Fibroblast of lung (primary cell): ENCODE measurements around the gene ING4. TPM values are rescaled to one million over a fixed set of nuclear protein-coding genes. Genes with fewer than 3 reads are reported as not detected.

Experiments used
- DNase-seq, 2 donors: peaks; one replicate each; pipeline versions ENCODE4 v3.0.0 to v3.0.0-alpha.2; 2010; ENCODE audit warnings: low read depth in 2 of 2
- H2AFZ ChIP-seq: 2 replicates; pipeline ENCODE4 v1.5.1; 2012; ENCODE audit warnings: low read length, control low read depth, inconsistent platforms
- H3K27ac ChIP-seq: 2 replicates; pipeline ENCODE4 v1.5.1; 2011; ENCODE audit warnings: low read length, control low read depth; ENCODE audit not compliant: insufficient read depth
- H3K27me3 ChIP-seq: 2 replicates; pipeline ENCODE4 v1.5.1; 2011; ENCODE audit warnings: mild to moderate bottlenecking, low read length; ENCODE audit not compliant: control insufficient read depth, insufficient read depth
- H3K36me3 ChIP-seq: 2 replicates; pipeline ENCODE4 v1.5.1; 2011; ENCODE audit warnings: low read length; ENCODE audit not compliant: control insufficient read depth, insufficient read depth
- H3K4me1 ChIP-seq: 2 replicates; pipeline ENCODE4 v1.5.1; 2011; ENCODE audit warnings: low read length; ENCODE audit not compliant: control insufficient read depth, insufficient read depth; ENCODE audit errors: extremely low read depth
- H3K4me2 ChIP-seq: 2 replicates; pipeline ENCODE4 v1.5.1; 2011; ENCODE audit warnings: low read length, control low read depth; ENCODE audit not compliant: insufficient read depth; ENCODE audit errors: extremely low read depth
- H3K4me3 ChIP-seq, 4 experiments: fragments of 200-600 bp in 1 of 4; sonication (generic) in 1 of 4; replicated peaks in 1 of 4; 2 replicates each; pipeline ENCODE4 v1.5.1; 2011 to 2016; ENCODE audit warnings: low read length in 4 of 4, low read depth in 3 of 4, mild to moderate bottlenecking in 3 of 4, control low read depth in 2 of 4, inconsistent platforms in 1 of 4, mixed read lengths in 1 of 4; ENCODE audit not compliant: insufficient read depth in 1 of 4; ENCODE audit errors: control extremely low read depth in 1 of 4
- H3K79me2 ChIP-seq: 2 replicates; pipeline ENCODE4 v1.5.1; 2012; ENCODE audit warnings: mild to moderate bottlenecking, low read length, inconsistent platforms; ENCODE audit not compliant: control insufficient read depth, insufficient read depth
- H3K9ac ChIP-seq: 2 replicates; pipeline ENCODE4 v1.5.1; 2011; ENCODE audit warnings: mild to moderate bottlenecking, low read length, control low read depth; ENCODE audit not compliant: insufficient read depth
- H3K9me3 ChIP-seq: 2 replicates; pipeline ENCODE4 v1.5.1; 2012; ENCODE audit warnings: low read depth, low read length; ENCODE audit not compliant: control insufficient read depth, insufficient read depth
- H4K20me1 ChIP-seq: 2 replicates; pipeline ENCODE4 v1.5.1; 2011; ENCODE audit warnings: low read length; ENCODE audit not compliant: control insufficient read depth, insufficient read depth; ENCODE audit errors: extremely low read depth
- CTCF ChIP-seq, 2 donors: IDR thresholded peaks in 1 of 2; conservative IDR thresholded peaks in 1 of 2; 1 replicate in 1 of 2; 2 replicates in 1 of 2; pipeline ENCODE4 v1.5.1; 2011 to 2012; ENCODE audit warnings: low read length in 2 of 2, control low read depth in 1 of 2, inconsistent platforms in 1 of 2, low read depth in 1 of 2, mild to moderate bottlenecking in 1 of 2
- EZH2 ChIP-seq: IDR thresholded peaks from 2 replicates; pipeline ENCODE4 v1.5.1; 2012; ENCODE audit warnings: low read length, control low read depth, mild to moderate bottlenecking; ENCODE audit errors: missing control alignments
- polyA plus RNA-seq, 2 donors: library from polyadenylated mRNA; depleted of rRNA in 1 of 2; stranded (reverse) in 1 of 2; unstranded in 1 of 2; fragments of >200 nt; gene quantifications; 2 replicates each; pipeline ENCODE4 v1.2.1, GENCODE V29; 2011 to 2012; ENCODE audit warnings: missing spikeins in 1 of 2
- total RNA-seq: library from RNA; depleted of rRNA; stranded (reverse); fragments of >200 nt; gene quantifications from 2 replicates; pipeline ENCODE4 v1.2.1, GENCODE V29; 2014

ING4 gene
- total and polyA plus RNA-seq, 2 donors (not counting 1 experiment from before 2014, with no cell fraction given), result 36.0 to 47.1 TPM

- Histone ChIP-seq H2AFZ (no peak overlapping the region), H3K4me1 (peaks cover 18% of the 10 kb centered on the region), H4K20me1 (no peaks in the 10 kb centered on the region), H3K79me2 (peaks cover 25% of the 10 kb centered on the region), H3K36me3 (peaks cover 6% of the 10 kb centered on the region), H3K27ac (no peak overlapping the region), H3K9me3 (no peaks in the 10 kb centered on the region), H3K4me3 (no peak overlapping the region), H3K27me3 (no peaks in the 10 kb centered on the region), H3K4me2 (no peak overlapping the region), H3K9ac (no peak overlapping the region)
- TF ChIP-seq CTCF (conservative IDR thresholded peaks at IDR 0.05 in 1 of 2, IDR thresholded peaks at IDR 0.05 in 1 of 2; ENCODE audit: low read depth in 1 of 2, low read length in 2 of 2) (no peak), EZH2 (no peak)
- DNase-seq, result peak in 1 of 2 donors; percentile 36
These were observed 54.2 kb downstream of the ING4 start for GRCh38 chr12:6608592-6609281.

GRCh38 chr12:6607751-6608591 lies 54.9 kb downstream of the ING4 start:
- H3K9me3 ChIP-seq, result no peaks in the 10 kb centered on the region
- no peak for TF ChIP-seq EZH2
- TF ChIP-seq CTCF (conservative IDR thresholded peaks at IDR 0.05 in 1 of 2, IDR thresholded peaks at IDR 0.05 in 1 of 2; ENCODE audit: low read depth in 1 of 2, low read length in 2 of 2), result no peak
- no peaks in the 10 kb centered on the region for H3K27me3 ChIP-seq
- H2AFZ ChIP-seq, result no peak overlapping the region
- H3K79me2 ChIP-seq, result peaks cover 32% of the 10 kb centered on the region
- peaks cover 6% of the 10 kb centered on the region for H3K36me3 ChIP-seq
- no peak overlapping the region for H3K9ac ChIP-seq
- peak overlapping the region in 1 of 4 experiments; percentile 4 for H3K4me3 ChIP-seq
- H3K4me1 ChIP-seq, result peaks cover 19% of the 10 kb centered on the region
- DNase-seq, result peak; percentile 48 to 51
- no peaks in the 10 kb centered on the region for H4K20me1 ChIP-seq
- no peak overlapping the region for H3K27ac ChIP-seq
- H3K4me2 ChIP-seq, result peak overlapping the region; percentile 13
